AG09309 (cell line): ENCODE measurements around the gene CYLC2.

Experiments used
- DNase-seq: peaks from one replicate; pipeline ENCODE4 v3.0.0-alpha.2; 2010; ENCODE audit warnings: low read depth
- H3K4me3 ChIP-seq: 2 replicates; pipeline ENCODE4 v1.5.1; 2011; ENCODE audit warnings: mild to moderate bottlenecking, low read depth, low read length, moderate library complexity; ENCODE audit not compliant: control insufficient read depth
- CTCF ChIP-seq: IDR thresholded peaks from 2 replicates; pipeline ENCODE4 v1.5.1; 2011; ENCODE audit warnings: mild to moderate bottlenecking, low read depth, low read length, inconsistent platforms; ENCODE audit not compliant: insufficient read depth, control insufficient read depth; ENCODE audit errors: missing control alignments

Gene CYLC2

GRCh38 chr9:102995033-102995432, at the start of gene CYLC2:
CYLC2 (plus strand) TSS chr9:102995333; CDS start chr9:102995381, 48 bp downstream.
- no peak for DNase-seq
- no peak for TF ChIP-seq CTCF
- H3K4me3 ChIP-seq, result no peak within 1 kb of the TSS

DNA sequence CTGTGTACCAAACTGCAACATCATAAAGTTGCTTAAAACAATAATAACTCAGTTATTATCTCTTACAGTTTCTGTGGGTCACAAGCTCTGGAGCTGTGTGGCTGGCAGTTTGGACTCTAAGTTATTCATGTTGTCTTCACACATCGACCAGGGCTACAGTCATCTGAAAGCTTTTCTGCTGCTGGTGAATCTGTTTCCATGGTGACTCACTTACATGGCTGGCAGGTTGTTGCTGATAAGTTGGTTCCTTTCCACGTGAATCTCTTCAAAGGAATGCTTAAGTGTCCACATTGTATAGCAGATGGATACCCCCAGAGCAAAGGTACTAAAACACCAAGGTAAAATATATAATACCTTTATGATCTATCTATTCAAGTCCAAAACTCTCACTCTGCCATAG, 44.8 kb upstream of the CYLC2 start:
- no peak for DNase-seq
- H3K4me3 ChIP-seq, result no peak overlapping the region
- TF ChIP-seq CTCF, result no peak

DNA sequence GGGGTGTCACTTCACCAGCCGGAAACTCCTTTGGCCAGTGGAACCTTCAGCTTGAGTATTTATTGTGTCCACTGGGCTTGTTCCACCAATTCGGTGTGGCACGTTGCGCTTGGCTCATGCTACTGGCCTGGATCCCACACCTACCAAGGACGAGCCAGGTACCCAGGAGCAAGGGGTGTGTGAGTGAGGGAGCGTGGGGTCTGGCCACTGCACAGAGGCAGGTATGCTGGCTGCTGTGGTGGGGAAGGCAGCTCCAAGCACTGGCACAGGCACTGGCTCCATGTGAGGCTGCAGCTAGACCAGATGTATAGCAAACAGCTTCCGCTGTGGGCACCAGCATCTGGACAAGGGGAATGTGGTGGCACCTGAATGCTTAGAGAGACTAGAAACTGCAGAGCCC, 28.1 kb upstream of the CYLC2 start:
- no peak overlapping the region for H3K4me3 ChIP-seq
- TF ChIP-seq CTCF, result no peak
- no peak for DNase-seq

DNA sequence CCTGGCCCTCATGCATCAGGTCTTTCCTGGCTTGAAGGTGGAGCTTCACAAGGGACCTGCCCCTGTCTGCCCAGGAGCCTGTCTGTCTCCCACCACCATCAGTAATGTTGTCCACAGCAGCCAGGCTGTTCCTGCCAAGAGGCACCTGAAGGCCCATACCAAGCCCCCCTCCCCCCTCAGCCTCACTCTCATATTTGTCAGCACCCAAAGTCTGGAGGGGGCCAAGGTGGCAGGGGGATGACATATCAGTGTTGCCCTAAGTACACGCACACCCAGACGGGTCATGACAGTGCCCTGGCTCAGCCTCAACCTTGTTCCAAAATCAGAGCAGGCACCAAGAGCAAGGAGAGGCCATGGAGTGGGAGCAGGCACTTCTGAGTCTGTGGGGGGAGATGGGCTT, 27.2 kb upstream of the CYLC2 start:
- no peak for TF ChIP-seq CTCF
- no peak for DNase-seq
- H3K4me3 ChIP-seq, result no peak overlapping the region

- no peak for TF ChIP-seq CTCF
- H3K4me3 ChIP-seq, result no peak overlapping the region
- no peak for DNase-seq
Measured at GRCh38 chr9:102972780-102973179, 22.4 kb upstream of the CYLC2 start.

GRCh38 chr9:102974530-102974929, 20.6 kb upstream of the CYLC2 start:
- no peak for DNase-seq
- H3K4me3 ChIP-seq, result no peak overlapping the region
- TF ChIP-seq CTCF, result no peak

DNA sequence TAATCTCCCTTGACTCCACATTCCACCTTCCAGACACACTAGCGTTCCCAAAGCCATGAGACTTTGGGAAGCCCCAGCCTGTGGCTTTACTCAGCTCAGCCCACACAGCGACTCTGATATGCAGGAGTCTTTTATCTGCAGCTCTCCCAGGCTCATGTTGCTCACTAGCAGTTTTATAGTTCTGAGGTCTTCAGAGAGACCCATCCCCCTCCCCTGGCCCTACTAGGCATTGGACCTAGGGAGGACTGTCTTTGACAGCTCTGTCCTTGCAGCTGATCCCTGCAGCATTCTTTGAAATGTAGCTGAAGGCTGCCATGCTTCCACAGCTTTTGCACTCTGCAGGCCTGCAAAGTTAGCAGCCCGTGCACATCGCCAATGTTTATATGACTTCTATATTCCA, 19.9 kb upstream of the CYLC2 start:
- no peak for TF ChIP-seq CTCF
- no peak for DNase-seq
- H3K4me3 ChIP-seq, result no peak overlapping the region
